Measurements from ENCODE around the gene SNAI3.
A peak's percentile ranks its signal among the peaks of the same experiment; 100 is the strongest.

SNAI3 gene

DNA sequence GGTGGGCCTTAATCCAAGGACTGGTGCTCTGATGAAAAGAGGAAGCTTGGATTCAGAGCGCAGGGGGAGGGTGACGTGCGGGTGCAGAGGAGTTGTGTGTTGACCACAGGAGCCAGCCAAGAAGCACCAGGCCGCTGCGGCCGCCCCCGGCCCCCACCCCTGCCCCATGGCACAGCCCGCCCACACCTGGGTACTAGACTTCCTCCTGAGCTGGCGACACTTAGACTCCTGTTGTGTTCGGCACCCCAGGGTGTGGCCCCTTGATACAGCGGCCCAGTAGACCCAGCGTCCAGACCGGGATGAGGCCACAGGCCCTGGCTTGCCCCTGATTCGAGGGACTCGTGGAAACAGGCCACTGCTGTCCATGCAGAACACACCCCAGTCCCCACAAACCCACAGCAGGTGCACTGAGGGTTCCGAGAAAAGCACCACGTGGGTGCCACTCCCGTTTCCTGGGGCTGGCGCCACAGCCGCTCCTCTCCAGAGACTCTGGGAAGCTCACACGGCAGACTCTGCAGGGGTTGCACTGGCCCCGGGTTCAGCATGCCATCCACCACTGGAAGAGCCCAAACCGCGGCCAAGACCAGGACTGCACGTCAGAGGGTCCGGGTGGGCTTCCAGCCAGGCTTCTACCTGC lies 5.7 kb upstream of the SNAI3 start:
- DNase-seq (ENCODE audit: low read depth in 4 of 4, low spot score in 1 of 4) = no peak

GRCh38 chr16:88691129-88691813 lies 5.0 kb upstream of the SNAI3 start:
- DNase-seq (ENCODE audit: low read depth in 4 of 4, low spot score in 1 of 4) = no peak

DNA sequence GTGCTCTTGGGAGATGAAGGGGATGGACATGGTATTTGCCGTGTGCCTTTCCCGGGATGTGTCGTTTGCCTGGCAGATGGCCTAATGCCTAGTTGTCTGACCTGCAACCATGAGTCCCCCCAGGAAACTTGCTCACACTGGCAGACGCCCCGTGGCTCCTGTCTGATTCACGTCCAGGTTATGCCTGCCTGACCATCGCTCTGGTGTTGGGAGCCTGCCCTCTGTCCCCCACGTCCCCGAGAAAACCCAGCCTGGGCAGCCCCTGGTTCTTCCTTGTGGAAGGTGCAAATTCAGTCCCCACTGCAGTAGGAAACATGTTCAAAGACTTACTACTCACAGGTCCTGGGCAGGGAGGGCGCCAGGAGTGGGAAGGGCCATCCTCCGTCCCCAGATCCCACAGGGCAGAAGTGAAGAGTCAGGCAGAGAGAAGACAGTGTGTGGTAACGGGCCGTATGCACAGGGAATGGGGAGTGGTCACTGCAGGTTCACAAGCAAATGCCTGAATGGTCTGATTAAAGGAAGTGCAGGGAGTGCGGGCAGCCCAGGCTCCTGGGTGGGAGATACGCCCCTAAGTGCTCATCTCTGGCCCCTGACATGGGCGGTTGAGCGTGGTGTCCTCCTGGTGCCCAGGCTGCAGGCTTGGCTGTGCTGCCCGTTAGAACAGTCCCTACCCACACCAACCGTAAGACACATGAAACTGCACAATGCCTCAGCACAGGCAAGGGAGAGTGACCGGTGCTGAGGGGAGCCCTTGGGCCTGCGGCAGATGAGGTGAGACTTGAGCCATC lies 4.2 kb upstream of the SNAI3 start:
- no peak for DNase-seq (ENCODE audit: low read depth in 4 of 4, low spot score in 1 of 4)

- no peak for DNase-seq (ENCODE audit: low read depth in 4 of 4, low spot score in 1 of 4)
Measured at GRCh38 chr16:88688013-88688778, 1.9 kb upstream of the SNAI3 start.

GRCh38 chr16:88687676-88688012 lies 1.3 kb upstream of the SNAI3 start:
- DNase-seq (ENCODE audit: low read depth in 4 of 4, low spot score in 1 of 4) = no peak

GRCh38 chr16:88687254-88687576 lies 908 bp upstream of the SNAI3 start:
- no peak for DNase-seq (ENCODE audit: low read depth in 4 of 4, low spot score in 1 of 4)

- no peak for DNase-seq (ENCODE audit: low read depth in 4 of 4, low spot score in 1 of 4)
Measured at GRCh38 chr16:88686062-88686438, 257 bp downstream of the SNAI3 start.

DNA sequence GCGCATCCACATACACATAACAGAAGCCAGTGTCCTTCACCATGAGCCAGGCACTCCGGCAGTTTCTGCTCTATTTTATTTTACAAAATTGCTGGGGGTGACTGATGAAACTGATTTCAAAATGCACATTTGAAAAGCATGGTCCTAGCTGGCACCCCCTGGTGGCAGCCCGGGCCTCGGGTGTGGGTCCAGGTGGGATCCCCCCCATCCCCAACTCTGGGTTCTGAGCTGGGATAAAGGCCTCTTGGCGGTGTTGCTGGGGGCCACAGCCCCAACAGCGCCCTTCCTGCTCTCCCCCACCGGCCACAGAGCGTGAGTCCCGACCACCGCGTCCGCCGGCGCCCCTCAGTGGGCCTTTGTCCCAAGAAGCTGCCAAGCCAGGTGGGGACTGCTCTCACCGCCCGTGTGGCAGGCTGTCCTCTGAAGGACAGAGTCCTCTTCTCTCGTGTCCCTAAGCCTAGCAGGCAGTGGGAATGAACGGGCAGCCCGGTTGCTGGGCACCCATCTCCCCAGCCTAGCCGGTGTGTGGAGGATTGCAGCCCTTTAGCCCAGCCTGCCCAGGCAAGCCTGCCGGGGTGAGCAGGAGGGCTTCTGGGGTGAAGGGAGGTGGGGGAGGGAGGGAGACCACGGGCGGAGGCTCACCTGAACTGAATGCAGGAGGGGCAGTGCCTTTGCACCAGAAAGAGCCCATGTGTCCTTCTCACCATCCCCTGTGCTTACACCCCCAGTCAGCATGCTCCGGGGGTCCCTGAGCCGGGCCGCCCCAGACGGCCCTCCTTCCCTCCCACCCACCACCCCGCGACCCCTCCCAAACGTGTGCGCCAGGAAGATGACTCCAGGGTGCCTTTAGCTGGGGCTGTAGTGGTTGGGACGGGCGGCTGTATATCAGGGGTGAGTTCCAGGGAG lies 898 bp downstream of the SNAI3 start:
- DNase-seq (ENCODE audit: low read depth in 4 of 4, low spot score in 1 of 4) = peak in 1 of 4 experiments; percentile 65

GRCh38 chr16:88684569-88685155 lies 1.6 kb downstream of the SNAI3 start:
- DNase-seq (ENCODE audit: low read depth in 4 of 4, low spot score in 1 of 4) = no peak

DNA sequence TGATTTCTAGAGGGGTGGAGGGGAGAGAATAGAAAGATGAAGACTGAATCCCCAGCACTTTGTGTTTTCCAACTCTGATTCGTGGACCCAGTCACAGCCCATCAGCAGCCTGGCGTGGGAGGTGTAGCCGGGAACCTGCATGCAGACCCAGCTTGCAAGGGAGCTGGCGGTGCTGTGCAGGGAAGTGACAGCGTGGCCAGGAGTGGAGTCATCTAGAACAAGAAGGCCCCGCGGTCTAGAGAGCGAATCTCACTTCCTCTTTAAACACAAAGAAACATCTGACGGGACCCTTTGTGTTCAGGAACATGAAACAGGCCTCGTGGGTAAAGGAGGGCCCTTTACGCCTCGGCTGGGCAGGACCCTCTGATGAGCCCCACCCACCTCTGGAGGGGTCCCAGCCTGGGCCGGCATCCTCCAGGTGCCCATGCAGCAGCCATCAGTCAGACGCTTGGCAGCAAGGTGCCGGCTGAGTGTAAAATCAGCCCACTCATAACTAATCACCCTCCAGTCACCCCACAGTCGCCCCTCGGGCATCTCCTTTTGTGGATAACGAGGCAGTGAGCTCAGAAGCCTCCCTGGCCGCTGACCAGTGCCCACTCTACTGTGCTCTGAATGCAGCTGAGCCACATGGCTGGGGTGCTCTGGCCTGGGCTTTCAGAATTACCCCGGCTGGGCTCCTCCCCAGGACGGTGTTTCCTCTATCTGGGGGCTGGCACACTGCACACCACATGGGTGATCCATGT lies 4.4 kb downstream of the SNAI3 start:
- DNase-seq (ENCODE audit: low read depth in 4 of 4, low spot score in 1 of 4) = peak in 1 of 4 experiments; percentile 64

DNA sequence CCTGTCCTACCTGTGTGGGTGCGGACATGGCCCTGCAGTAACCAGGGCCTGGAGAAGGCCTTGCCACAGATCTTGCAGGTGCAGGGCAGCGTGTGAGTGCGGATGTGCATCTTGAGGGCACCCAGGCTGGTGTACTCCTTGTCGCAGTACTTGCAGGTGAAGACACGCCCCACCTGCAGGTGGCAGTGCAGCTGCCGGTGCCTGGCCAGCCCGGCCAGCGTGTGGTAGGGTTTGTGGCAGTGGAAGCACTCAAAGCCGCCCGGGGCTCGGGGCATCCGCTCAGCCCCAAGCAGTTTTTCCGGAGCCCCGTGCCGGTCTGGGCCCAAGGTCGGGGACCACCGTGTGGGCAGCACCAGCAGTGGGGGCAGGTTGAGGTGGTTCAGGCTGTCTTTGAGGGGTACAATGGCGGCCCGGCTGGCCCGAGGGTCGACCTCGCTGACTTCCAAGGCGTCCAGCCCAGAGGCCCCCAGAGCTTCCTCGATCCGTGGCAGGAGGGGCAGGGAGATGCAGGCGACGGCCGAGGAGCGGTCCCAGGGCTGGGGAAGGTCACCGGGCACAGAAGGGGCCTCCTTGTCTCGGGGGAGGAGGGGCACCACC lies 5.1 kb downstream of the SNAI3 start:
- DNase-seq (ENCODE audit: low read depth in 4 of 4, low spot score in 1 of 4) = peak in 1 of 4 experiments; percentile 52

DNA sequence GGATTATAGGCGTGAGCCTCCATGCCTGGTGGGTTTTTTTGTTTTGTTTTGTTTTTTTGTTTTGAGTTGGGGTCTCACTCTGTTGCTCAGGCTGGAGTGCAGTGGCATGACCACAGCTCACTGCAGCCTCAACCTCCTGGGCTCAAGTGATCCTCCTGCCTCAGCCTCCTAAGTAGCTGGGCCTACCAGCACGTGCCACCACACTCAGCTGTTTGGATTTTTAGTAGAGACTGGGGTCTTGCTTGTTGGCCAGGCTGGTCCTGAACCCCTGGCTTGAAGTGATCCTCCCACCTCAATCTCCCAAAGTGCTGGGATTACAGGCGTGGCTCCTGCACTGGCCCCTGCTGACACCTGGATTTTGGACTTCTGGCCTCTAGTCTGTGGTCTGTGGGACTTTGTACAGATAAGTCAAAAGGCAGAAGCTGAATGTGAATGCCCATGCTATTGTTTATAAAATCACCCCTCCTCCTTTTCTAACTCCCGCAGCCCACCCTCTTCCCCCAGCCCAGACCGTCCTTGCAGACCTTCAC lies 5.7 kb downstream of the SNAI3 start:
- no peak for DNase-seq (ENCODE audit: low read depth in 4 of 4, low spot score in 1 of 4)

GRCh38 chr16:88678224-88678979 lies 7.9 kb downstream of the SNAI3 start:
- no peak for DNase-seq (ENCODE audit: low read depth in 4 of 4, low spot score in 1 of 4)

GRCh38 chr16:88677721-88678120 lies 8.6 kb downstream of the SNAI3 start:
- DNase-seq (ENCODE audit: low read depth in 4 of 4, low spot score in 1 of 4) = no peak

DNA sequence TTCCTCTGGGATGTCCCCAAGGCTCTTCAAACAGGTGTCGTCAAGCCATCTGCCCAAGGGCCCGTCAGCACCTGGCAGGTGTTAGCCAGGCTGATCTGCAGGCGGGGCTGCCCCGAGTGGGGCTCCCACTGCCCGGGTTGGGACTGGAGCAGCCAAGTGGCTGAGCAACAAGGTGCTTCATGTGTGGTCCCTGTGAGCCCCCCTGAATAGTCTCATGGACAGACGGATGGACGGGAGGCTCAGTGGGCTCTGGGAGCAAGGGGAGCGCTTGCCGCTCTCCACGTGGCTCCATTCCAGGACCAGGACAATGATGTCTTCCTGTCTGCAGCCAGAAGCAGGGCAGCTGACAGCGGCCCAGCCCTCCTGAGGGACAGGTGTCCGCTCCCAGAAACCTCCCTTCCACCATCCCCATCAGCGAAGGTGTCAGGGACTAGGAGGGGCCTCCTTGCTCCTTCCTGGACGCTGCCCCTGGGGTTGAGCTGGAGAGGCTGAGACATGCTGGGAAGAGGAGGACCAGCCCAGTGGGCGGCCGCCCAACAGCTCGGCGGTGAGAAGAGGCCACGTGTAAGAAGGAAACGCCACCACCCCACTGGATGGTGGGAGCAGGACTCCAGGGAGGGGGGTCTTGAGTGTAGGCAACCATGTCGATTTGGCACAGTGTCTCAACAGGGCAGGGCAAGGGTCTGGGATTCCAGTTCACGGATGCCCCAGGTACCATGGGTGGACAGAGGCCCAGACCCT lies 9.6 kb downstream of the SNAI3 start:
- no peak for DNase-seq (ENCODE audit: low read depth in 4 of 4, low spot score in 1 of 4)

GRCh38 chr16:88673716-88674379 lies 12.5 kb downstream of the SNAI3 start:
- DNase-seq (ENCODE audit: low read depth in 4 of 4, low spot score in 1 of 4) = no peak

GRCh38 chr16:88672776-88673175 lies 13.5 kb downstream of the SNAI3 start:
- DNase-seq (ENCODE audit: low read depth in 4 of 4, low spot score in 1 of 4) = no peak

Measured in stimulated activated CD4-positive, alpha-beta T cell treated with anti-CD3 and anti-CD28 coated beads, Interleukin-1b, Interleukin-23, amount 100 ng/mL, for 24 hours (primary cell).